K562 (cell line): ENCODE results near the gene PARD6B. TPM values are rescaled to one million over a fixed set of nuclear protein-coding genes. Genes with fewer than 3 reads are reported as not detected.

Source experiments
- BACH1 ChIP-seq: fragments of 200-800 bp; sonication (Bioruptor generic); IDR thresholded peaks from 2 replicates; pipeline ENCODE4 v1.6.1; 2016; ENCODE audit warnings: missing genetic modification characterization, missing compliant biosample characterization
- CEBPG ChIP-seq, 3 experiments: fragments of 200-800 bp in 1 of 3; sonication (Bioruptor generic) in 1 of 3; sonication (generic) in 1 of 3; formaldehyde crosslinking in 1 of 3; IDR thresholded peaks in 2 of 3; conservative IDR thresholded peaks in 1 of 3; 2 replicates each; pipeline versions ENCODE4 v1.6.1 to v1.8.0; 2016 to 2022; ENCODE audit warnings: missing compliant biosample characterization in 2 of 3, missing genetic modification characterization in 2 of 3, mild to moderate bottlenecking in 1 of 3, missing genetic modification reagents in 1 of 3
- E2F3 ChIP-seq: fragments of 250-450 bp; sonication (Bioruptor Pico); IDR thresholded peaks from 2 replicates; pipeline ENCODE4 v1.4.0; 2020; ENCODE audit warnings: mild to moderate bottlenecking
- FOSL1 ChIP-seq: fragments of 200-800 bp; sonication (Bioruptor generic); conservative IDR thresholded peaks from 2 replicates; pipeline ENCODE4 v1.6.1; 2016; ENCODE audit warnings: missing genetic modification characterization, missing compliant biosample characterization
- FOXJ3 ChIP-seq: sonication (generic); formaldehyde crosslinking; IDR thresholded peaks from 2 replicates; pipeline ENCODE4 v1.4.0; 2020; ENCODE audit warnings: mild to moderate bottlenecking, missing genetic modification reagents
- HEY1 ChIP-seq: fragments of 250-450 bp; sonication (Bioruptor Pico); IDR thresholded peaks from 2 replicates; pipeline ENCODE4 v1.5.0; 2020; ENCODE audit warnings: mild to moderate bottlenecking, moderate library complexity, borderline replicate concordance
- L3MBTL2 ChIP-seq: fragments of 450-650 bp; IDR thresholded peaks from 2 replicates; pipeline ENCODE4 v1.6.1; 2016; ENCODE audit warnings: mild to moderate bottlenecking, moderate library complexity
- NBN ChIP-seq: fragments of 450-650 bp; IDR thresholded peaks from 2 replicates; pipeline ENCODE4 v1.6.1; 2016; ENCODE audit warnings: low read depth, mild to moderate bottlenecking
- PURB ChIP-seq: sonication (generic); formaldehyde crosslinking; IDR thresholded peaks from 2 replicates; pipeline ENCODE4 v1.9.0; 2021; ENCODE audit warnings: low read depth, mild to moderate bottlenecking, missing genetic modification reagents
- RBM34 ChIP-seq: fragments of 200-400 bp; formaldehyde crosslinking; IDR thresholded peaks from 2 replicates; pipeline ENCODE4 v1.6.1; 2018; ENCODE audit warnings: low read length, borderline replicate concordance; ENCODE audit not compliant: insufficient read depth
- RBM39 ChIP-seq: fragments of 200-400 bp; formaldehyde crosslinking; optimal IDR thresholded peaks from 2 replicates; pipeline ENCODE3; 2018; ENCODE audit warnings: low read depth, low read length
- SMAD1 ChIP-seq: fragments of 150-350 bp; IDR thresholded peaks from 2 replicates; pipeline ENCODE4 v1.6.1; 2014; ENCODE audit warnings: low read length, low read depth; ENCODE audit not compliant: partially characterized antibody
- ZBTB17 ChIP-seq: fragments of 450-650 bp; formaldehyde crosslinking; IDR thresholded peaks from 2 replicates; pipeline ENCODE4 v1.4.0; 2020; ENCODE audit warnings: mild to moderate bottlenecking
- ZBTB8A ChIP-seq: fragments of 450-650 bp; IDR thresholded peaks from 2 replicates; pipeline ENCODE4 v1.6.1; 2018; ENCODE audit warnings: mild to moderate bottlenecking, moderate library complexity; ENCODE audit not compliant: partially characterized antibody
- ZFPM2 ChIP-seq: fragments of 250-450 bp; sonication (Bioruptor Pico); IDR thresholded peaks from 2 replicates; pipeline ENCODE4 v1.5.1; 2022; ENCODE audit warnings: mild to moderate bottlenecking
- ZNF232 ChIP-seq: sonication (generic); formaldehyde crosslinking; IDR thresholded peaks from 2 replicates; pipeline ENCODE4 v1.8.0; 2022; ENCODE audit warnings: mild to moderate bottlenecking, missing genetic modification reagents
- ZNF445 ChIP-seq: fragments of 250-450 bp; sonication (Bioruptor Pico); IDR thresholded peaks from 2 replicates; pipeline ENCODE4 v1.4.0; 2020; ENCODE audit warnings: low read depth, mild to moderate bottlenecking, moderate library complexity
- ZNF707 ChIP-seq: fragments of 250-450 bp; sonication (Bioruptor Pico); conservative IDR thresholded peaks from 2 replicates; pipeline ENCODE4 v1.8.0; 2022; ENCODE audit warnings: inconsistent platforms, mild to moderate bottlenecking, moderate library complexity
- ZNF780A ChIP-seq: fragments of 250-450 bp; sonication (Bioruptor Pico); IDR thresholded peaks from 2 replicates; pipeline ENCODE4 v1.5.0; 2021; ENCODE audit warnings: mild to moderate bottlenecking
- polyA plus RNA-seq, 8 experiments: library from polyadenylated mRNA; depleted of rRNA in 4 of 8; stranded (reverse) in 5 of 8; unstranded in 3 of 8; fragments of >200 nt; fragmentation: Nextera tagmentation in 2 of 8; fragmentation: Illumina TruSeq in 1 of 8; extraction: Ambion mirVana in 2 of 8; extraction: Trizol in 1 of 8; gene quantifications; 2 replicates each; pipeline versions ENCODE4 v1.2.1 to v1.2.3, GENCODE V29; 2011 to 2014; ENCODE audit warnings: inconsistent platforms in 1 of 8, missing spikeins in 1 of 8
- total RNA-seq, 7 experiments: library from RNA; depleted of rRNA in 6 of 7; stranded (reverse); fragments of >200 nt in 6 of 7; fragmentation: Illumina TruSeq in 2 of 7; extraction: Trizol in 2 of 7; gene quantifications; 2 replicates each; pipeline versions ENCODE4 v1.2.1 to v1.2.3, GENCODE V29; 2011 to 2021; ENCODE audit warnings: low replicate concordance in 1 of 7
- TF ChIP-seq, protein P1 (sequence below): fragments of 250-450 bp; sonication (Bioruptor Pico); IDR thresholded peaks from 2 replicates; pipeline ENCODE4 v1.4.0; 2020; ENCODE audit warnings: mild to moderate bottlenecking, moderate library complexity
- TF ChIP-seq, protein P2 (sequence below), 2 experiments: IDR thresholded peaks; 2 replicates each; pipeline ENCODE4 v1.6.1; 2012; ENCODE audit warnings: improper control_type of control experiment in 2 of 2, low read depth in 2 of 2, low read length in 2 of 2, borderline replicate concordance in 1 of 2
- TF ChIP-seq, protein P3 (sequence below): fragments of 250-450 bp; sonication (Bioruptor Pico); IDR thresholded peaks from 2 replicates; pipeline ENCODE4 v1.8.0; 2022; ENCODE audit warnings: moderate library complexity, mild to moderate bottlenecking, inconsistent platforms

PARD6B gene
- total and polyA plus RNA-seq, 9 of the 15 experiments (the other 6 are each of a cell fraction or from before 2014, with no cell fraction given), result 1.7 to 12.3 (median 5.5) TPM

- TF ChIP-seq, protein P1, sequence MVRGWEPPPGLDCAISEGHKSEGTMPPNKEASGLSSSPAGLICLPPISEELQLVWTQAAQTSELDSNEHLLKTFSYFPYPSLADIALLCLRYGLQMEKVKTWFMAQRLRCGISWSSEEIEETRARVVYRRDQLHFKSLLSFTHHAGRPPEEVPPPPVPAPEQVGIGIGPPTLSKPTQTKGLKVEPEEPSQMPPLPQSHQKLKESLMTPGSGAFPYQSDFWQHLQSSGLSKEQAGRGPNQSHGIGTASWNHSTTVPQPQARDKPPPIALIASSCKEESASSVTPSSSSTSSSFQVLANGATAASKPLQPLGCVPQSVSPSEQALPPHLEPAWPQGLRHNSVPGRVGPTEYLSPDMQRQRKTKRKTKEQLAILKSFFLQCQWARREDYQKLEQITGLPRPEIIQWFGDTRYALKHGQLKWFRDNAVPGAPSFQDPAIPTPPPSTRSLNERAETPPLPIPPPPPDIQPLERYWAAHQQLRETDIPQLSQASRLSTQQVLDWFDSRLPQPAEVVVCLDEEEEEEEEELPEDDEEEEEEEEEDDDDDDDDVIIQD (CRISPR knock-in tag), result no peak
- TF ChIP-seq ZFPM2 (CRISPR knock-in tag), result no peak
- TF ChIP-seq E2F3, result no peak
- TF ChIP-seq RBM39, result no peak
- TF ChIP-seq FOSL1 (tag), result peak; percentile 53
- no peak for TF ChIP-seq BACH1 (tag)
- TF ChIP-seq, protein P2, sequence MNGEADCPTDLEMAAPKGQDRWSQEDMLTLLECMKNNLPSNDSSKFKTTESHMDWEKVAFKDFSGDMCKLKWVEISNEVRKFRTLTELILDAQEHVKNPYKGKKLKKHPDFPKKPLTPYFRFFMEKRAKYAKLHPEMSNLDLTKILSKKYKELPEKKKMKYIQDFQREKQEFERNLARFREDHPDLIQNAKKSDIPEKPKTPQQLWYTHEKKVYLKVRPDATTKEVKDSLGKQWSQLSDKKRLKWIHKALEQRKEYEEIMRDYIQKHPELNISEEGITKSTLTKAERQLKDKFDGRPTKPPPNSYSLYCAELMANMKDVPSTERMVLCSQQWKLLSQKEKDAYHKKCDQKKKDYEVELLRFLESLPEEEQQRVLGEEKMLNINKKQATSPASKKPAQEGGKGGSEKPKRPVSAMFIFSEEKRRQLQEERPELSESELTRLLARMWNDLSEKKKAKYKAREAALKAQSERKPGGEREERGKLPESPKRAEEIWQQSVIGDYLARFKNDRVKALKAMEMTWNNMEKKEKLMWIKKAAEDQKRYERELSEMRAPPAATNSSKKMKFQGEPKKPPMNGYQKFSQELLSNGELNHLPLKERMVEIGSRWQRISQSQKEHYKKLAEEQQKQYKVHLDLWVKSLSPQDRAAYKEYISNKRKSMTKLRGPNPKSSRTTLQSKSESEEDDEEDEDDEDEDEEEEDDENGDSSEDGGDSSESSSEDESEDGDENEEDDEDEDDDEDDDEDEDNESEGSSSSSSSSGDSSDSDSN (IDR thresholded peaks at IDR 0.05; ENCODE audit: borderline replicate concordance in 1 of 2, low read depth in 2 of 2, low read length in 2 of 2), result peak in 1 of 2 experiments; percentile 82; a peak in 1 of 4 replicates
- TF ChIP-seq, protein P3, sequence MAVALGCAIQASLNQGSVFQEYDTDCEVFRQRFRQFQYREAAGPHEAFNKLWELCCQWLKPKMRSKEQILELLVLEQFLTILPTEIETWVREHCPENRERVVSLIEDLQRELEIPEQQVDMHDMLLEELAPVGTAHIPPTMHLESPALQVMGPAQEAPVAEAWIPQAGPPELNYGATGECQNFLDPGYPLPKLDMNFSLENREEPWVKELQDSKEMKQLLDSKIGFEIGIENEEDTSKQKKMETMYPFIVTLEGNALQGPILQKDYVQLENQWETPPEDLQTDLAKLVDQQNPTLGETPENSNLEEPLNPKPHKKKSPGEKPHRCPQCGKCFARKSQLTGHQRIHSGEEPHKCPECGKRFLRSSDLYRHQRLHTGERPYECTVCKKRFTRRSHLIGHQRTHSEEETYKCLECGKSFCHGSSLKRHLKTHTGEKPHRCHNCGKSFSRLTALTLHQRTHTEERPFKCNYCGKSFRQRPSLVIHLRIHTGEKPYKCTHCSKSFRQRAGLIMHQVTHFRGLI (CRISPR knock-in tag), result peak; percentile 28; the same call in 1 of the 2 replicates
- TF ChIP-seq ZBTB8A, result no peak
- TF ChIP-seq ZNF232 (CRISPR knock-in tag), result no peak
- no peak for TF ChIP-seq FOXJ3 (CRISPR knock-in tag)
- TF ChIP-seq ZNF445 (CRISPR knock-in tag), result no peak
- TF ChIP-seq NBN, result no peak; the same call in 1 of the 2 replicates
- TF ChIP-seq L3MBTL2, result peak; percentile 85
- no peak for TF ChIP-seq PURB (CRISPR knock-in tag)
- TF ChIP-seq SMAD1, result peak; percentile 74
- no peak for TF ChIP-seq ZNF707 (CRISPR knock-in tag)
- TF ChIP-seq ZNF780A (CRISPR knock-in tag), result no peak
- TF ChIP-seq HEY1, result no peak
- TF ChIP-seq RBM34, result no peak
- 0 out of 2 replicates have a peak, but pooled peaks have one; percentile 10 for TF ChIP-seq CEBPG (CRISPR knock-in tag; IDR thresholded peaks at IDR 0.05)
- no peak for TF ChIP-seq CEBPG (tag; conservative IDR thresholded peaks at IDR 0.05 in 1 of 2, IDR thresholded peaks at IDR 0.05 in 1 of 2)
- no peak for TF ChIP-seq ZBTB17 (CRISPR knock-in tag)
Measured at GRCh38 chr20:50690650-50691572, 40.5 kb upstream of the PARD6B start, which contains the start of gene RIPOR3 (continued).
